Liver (tissue), 9 donors: ENCODE data around the gene RFC2. TPM values are rescaled to one million over a fixed set of nuclear protein-coding genes. Genes with fewer than 3 reads are reported as not detected.

Source experiments
- DNase-seq: peaks from one replicate; pipeline ENCODE4 v3.0.0-alpha.2; 2017; ENCODE audit warnings: low spot score
- H3K27ac ChIP-seq, 2 donors: one replicate each; pipeline ENCODE4 v1.7.0; 2013; ENCODE audit warnings: inconsistent platforms in 2 of 2, low read length in 2 of 2, control low read depth in 1 of 2, low read depth in 1 of 2, mild to moderate bottlenecking in 1 of 2
- H3K27me3 ChIP-seq, 4 donors: one replicate each; pipeline versions ENCODE4 v1.6.1 to v1.7.0; 2013; ENCODE audit warnings: low read length in 3 of 4, inconsistent platforms in 1 of 4, mild to moderate bottlenecking in 1 of 4, moderate library complexity in 1 of 4; ENCODE audit not compliant: control insufficient read depth in 4 of 4, insufficient read depth in 4 of 4
- H3K36me3 ChIP-seq, 4 donors: one replicate each; pipeline versions ENCODE4 v1.6.1 to v1.7.0; 2013; ENCODE audit warnings: low read length in 3 of 4, mild to moderate bottlenecking in 3 of 4, low read depth in 1 of 4, moderate library complexity in 1 of 4; ENCODE audit not compliant: control insufficient read depth in 4 of 4, insufficient read depth in 3 of 4
- H3K4me1 ChIP-seq, 4 donors: one replicate each; pipeline versions ENCODE4 v1.6.1 to v1.7.0; 2013; ENCODE audit warnings: low read length in 3 of 4, mild to moderate bottlenecking in 3 of 4, moderate library complexity in 1 of 4; ENCODE audit not compliant: control insufficient read depth in 4 of 4, insufficient read depth in 4 of 4
- H3K4me3 ChIP-seq, 3 donors: one replicate each; pipeline versions ENCODE4 v1.6.1 to v1.7.0; 2013; ENCODE audit warnings: low read length in 3 of 3, control low read depth in 1 of 3, low read depth in 1 of 3, mild to moderate bottlenecking in 1 of 3
- H3K9ac ChIP-seq, 2 donors: one replicate each; pipeline ENCODE4 v1.7.0; 2013; ENCODE audit warnings: low read length in 2 of 2, mild to moderate bottlenecking in 2 of 2, moderate library complexity in 2 of 2, control low read depth in 1 of 2, low read depth in 1 of 2
- H3K9me3 ChIP-seq, 4 donors: one replicate each; pipeline versions ENCODE4 v1.6.1 to v1.7.0; 2013; ENCODE audit warnings: low read length in 3 of 4; ENCODE audit not compliant: control insufficient read depth in 4 of 4
- EGR1 ChIP-seq, 2 donors: IDR thresholded peaks; 2 replicates each; pipeline ENCODE4 v1.6.1; 2016 to 2018; ENCODE audit warnings: antibody characterized with exemption in 2 of 2, low read depth in 2 of 2
- FOXA1 ChIP-seq: IDR thresholded peaks from 2 replicates; pipeline ENCODE4 v1.6.1; 2016; ENCODE audit warnings: antibody characterized with exemption
- FOXA2 ChIP-seq: IDR thresholded peaks from 2 replicates; pipeline ENCODE4 v1.6.1; 2016; ENCODE audit warnings: antibody characterized with exemption
- GABPA ChIP-seq, 2 donors: IDR thresholded peaks in 1 of 2; conservative IDR thresholded peaks in 1 of 2; 2 replicates each; pipeline ENCODE4 v1.6.1; 2016; ENCODE audit warnings: antibody characterized with exemption in 2 of 2, mild to moderate bottlenecking in 1 of 2, moderate library complexity in 1 of 2
- HNF4A ChIP-seq, 2 donors: conservative IDR thresholded peaks; 2 replicates each; pipeline ENCODE4 v1.6.1; 2016; ENCODE audit warnings: antibody characterized with exemption in 2 of 2, mild to moderate bottlenecking in 2 of 2
- HNF4G ChIP-seq: IDR thresholded peaks from 2 replicates; pipeline ENCODE4 v1.6.1; 2016; ENCODE audit warnings: antibody characterized with exemption
- JUND ChIP-seq, 2 donors: IDR thresholded peaks; 2 replicates each; pipeline ENCODE4 v1.6.1; 2016; ENCODE audit warnings: antibody characterized with exemption in 2 of 2
- RXRA ChIP-seq, 2 donors: IDR thresholded peaks; 2 replicates each; pipeline ENCODE4 v1.6.1; 2017 to 2018; ENCODE audit warnings: antibody characterized with exemption in 2 of 2, mild to moderate bottlenecking in 1 of 2
- SP1 ChIP-seq: IDR thresholded peaks from 2 replicates; pipeline ENCODE4 v1.6.1; 2018; ENCODE audit warnings: antibody characterized with exemption, mild to moderate bottlenecking
- YY1 ChIP-seq: IDR thresholded peaks from 2 replicates; pipeline ENCODE4 v1.6.1; 2016; ENCODE audit warnings: antibody characterized with exemption, mild to moderate bottlenecking
- WGBS: extraction: QIAGEN DNeasy Blood & Tissue Kit; methylation state at CpG from one replicate; pipeline ENCODE4 v1.1.7; 2013; 5-methylcytosine and 5-hydroxymethylcytosine counted together
- polyA plus RNA-seq, 2 donors: library from polyadenylated mRNA; stranded (reverse) in 1 of 2; unstranded in 1 of 2; fragments of 200-250 nt in 1 of 2; fragments of >200 nt in 1 of 2; fragmentation: Nextera tagmentation in 1 of 2; extraction: Ambion mirVana in 1 of 2; gene quantifications; one replicate each; pipeline versions ENCODE4 v1.2.1 to v1.2.3, GENCODE V29; 2013 to 2015
- total RNA-seq, 2 donors: library from RNA; depleted of rRNA; stranded (reverse); fragments of >200 nt; gene quantifications; one replicate each; pipeline ENCODE4 v1.2.3, GENCODE V29; 2014
- TF ChIP-seq, protein P1 (sequence below): IDR thresholded peaks from 2 replicates; pipeline ENCODE4 v1.6.1; 2016; ENCODE audit warnings: antibody characterized with exemption
- TF ChIP-seq, protein P2 (sequence below): IDR thresholded peaks from 2 replicates; pipeline ENCODE4 v1.6.1; 2016; ENCODE audit warnings: antibody characterized with exemption, mild to moderate bottlenecking
- TF ChIP-seq, protein P3 (sequence below): IDR thresholded peaks from 2 replicates; pipeline ENCODE4 v1.6.1; 2016; ENCODE audit warnings: antibody characterized with exemption
- TF ChIP-seq, protein P4 (sequence below): fragments of 150-350 bp; IDR thresholded peaks from 2 replicates; pipeline ENCODE4 v1.5.1; 2017; ENCODE audit warnings: improper control_type of control experiment, low read depth, low read length; ENCODE audit not compliant: missing input control
- TF ChIP-seq, protein P5 (sequence below): IDR thresholded peaks from 2 replicates; pipeline ENCODE4 v1.6.1; 2016; ENCODE audit warnings: antibody characterized with exemption
- donor health status: healthy.
- donor health status: healthy.
- donor health status: healthy.
- donor health status: healthy.
- donor health status: healthy.

The RFC2 gene
- total and polyA plus RNA-seq, 4 donors, result 12.8 to 23.8 (median 14.8) TPM

DNA sequence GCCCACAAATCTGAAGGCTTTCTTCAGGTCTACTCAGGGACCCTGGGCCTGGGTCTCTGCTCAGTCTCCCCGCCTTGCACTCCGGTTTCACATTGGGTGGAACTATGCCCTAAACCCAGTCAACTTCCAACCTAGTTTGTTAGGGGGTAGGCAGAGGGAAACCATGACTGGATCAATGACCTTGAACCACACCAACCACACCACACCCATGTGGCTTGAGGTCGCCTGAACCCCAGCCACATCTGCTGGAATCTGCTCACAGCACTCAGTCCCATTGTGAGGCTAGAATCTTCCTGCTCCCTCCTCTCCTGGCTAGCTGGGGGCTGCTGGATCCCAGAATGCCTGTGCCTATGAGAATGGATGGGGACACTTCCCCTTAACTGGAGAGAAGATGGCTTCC lies 17.9 kb downstream of the RFC2 start:
- Histone ChIP-seq H3K4me3 (no peak overlapping the region), H3K27ac (no peak overlapping the region), H3K36me3 (peaks cover 21 to 65% (median 34%) of the 10 kb centered on the region in 4 donors), H3K27me3 (no peaks in the 10 kb centered on the region), H3K4me1 (peaks cover 0 to 3% (median 1%) of the 10 kb centered on the region in 4 donors), H3K9ac (no peak overlapping the region), H3K9me3 (no peaks in the 10 kb centered on the region)
- TF ChIP-seq, protein P1, sequence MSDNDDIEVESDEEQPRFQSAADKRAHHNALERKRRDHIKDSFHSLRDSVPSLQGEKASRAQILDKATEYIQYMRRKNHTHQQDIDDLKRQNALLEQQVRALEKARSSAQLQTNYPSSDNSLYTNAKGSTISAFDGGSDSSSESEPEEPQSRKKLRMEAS, result no peak
- TF ChIP-seq, protein P2, sequence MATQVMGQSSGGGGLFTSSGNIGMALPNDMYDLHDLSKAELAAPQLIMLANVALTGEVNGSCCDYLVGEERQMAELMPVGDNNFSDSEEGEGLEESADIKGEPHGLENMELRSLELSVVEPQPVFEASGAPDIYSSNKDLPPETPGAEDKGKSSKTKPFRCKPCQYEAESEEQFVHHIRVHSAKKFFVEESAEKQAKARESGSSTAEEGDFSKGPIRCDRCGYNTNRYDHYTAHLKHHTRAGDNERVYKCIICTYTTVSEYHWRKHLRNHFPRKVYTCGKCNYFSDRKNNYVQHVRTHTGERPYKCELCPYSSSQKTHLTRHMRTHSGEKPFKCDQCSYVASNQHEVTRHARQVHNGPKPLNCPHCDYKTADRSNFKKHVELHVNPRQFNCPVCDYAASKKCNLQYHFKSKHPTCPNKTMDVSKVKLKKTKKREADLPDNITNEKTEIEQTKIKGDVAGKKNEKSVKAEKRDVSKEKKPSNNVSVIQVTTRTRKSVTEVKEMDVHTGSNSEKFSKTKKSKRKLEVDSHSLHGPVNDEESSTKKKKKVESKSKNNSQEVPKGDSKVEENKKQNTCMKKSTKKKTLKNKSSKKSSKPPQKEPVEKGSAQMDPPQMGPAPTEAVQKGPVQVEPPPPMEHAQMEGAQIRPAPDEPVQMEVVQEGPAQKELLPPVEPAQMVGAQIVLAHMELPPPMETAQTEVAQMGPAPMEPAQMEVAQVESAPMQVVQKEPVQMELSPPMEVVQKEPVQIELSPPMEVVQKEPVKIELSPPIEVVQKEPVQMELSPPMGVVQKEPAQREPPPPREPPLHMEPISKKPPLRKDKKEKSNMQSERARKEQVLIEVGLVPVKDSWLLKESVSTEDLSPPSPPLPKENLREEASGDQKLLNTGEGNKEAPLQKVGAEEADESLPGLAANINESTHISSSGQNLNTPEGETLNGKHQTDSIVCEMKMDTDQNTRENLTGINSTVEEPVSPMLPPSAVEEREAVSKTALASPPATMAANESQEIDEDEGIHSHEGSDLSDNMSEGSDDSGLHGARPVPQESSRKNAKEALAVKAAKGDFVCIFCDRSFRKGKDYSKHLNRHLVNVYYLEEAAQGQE, result no peak
- TF ChIP-seq EGR1 (IDR thresholded peaks at IDR 0.05; ENCODE audit: low read depth in 2 of 2), result no peak
- no peak for TF ChIP-seq SP1
- TF ChIP-seq JUND (IDR thresholded peaks at IDR 0.05), result no peak
- no peak for TF ChIP-seq FOXA2
- TF ChIP-seq, protein P3, sequence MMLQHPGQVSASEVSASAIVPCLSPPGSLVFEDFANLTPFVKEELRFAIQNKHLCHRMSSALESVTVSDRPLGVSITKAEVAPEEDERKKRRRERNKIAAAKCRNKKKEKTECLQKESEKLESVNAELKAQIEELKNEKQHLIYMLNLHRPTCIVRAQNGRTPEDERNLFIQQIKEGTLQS, result no peak
- TF ChIP-seq HNF4A (conservative IDR thresholded peaks at IDR 0.05), result no peak
- TF ChIP-seq, protein P4, sequence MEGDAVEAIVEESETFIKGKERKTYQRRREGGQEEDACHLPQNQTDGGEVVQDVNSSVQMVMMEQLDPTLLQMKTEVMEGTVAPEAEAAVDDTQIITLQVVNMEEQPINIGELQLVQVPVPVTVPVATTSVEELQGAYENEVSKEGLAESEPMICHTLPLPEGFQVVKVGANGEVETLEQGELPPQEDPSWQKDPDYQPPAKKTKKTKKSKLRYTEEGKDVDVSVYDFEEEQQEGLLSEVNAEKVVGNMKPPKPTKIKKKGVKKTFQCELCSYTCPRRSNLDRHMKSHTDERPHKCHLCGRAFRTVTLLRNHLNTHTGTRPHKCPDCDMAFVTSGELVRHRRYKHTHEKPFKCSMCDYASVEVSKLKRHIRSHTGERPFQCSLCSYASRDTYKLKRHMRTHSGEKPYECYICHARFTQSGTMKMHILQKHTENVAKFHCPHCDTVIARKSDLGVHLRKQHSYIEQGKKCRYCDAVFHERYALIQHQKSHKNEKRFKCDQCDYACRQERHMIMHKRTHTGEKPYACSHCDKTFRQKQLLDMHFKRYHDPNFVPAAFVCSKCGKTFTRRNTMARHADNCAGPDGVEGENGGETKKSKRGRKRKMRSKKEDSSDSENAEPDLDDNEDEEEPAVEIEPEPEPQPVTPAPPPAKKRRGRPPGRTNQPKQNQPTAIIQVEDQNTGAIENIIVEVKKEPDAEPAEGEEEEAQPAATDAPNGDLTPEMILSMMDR, result no peak
- no peak for TF ChIP-seq RXRA (IDR thresholded peaks at IDR 0.05)
- TF ChIP-seq GABPA (IDR thresholded peaks at IDR 0.05 in 1 of 2, conservative IDR thresholded peaks at IDR 0.05 in 1 of 2), result no peak
- TF ChIP-seq, protein P5, sequence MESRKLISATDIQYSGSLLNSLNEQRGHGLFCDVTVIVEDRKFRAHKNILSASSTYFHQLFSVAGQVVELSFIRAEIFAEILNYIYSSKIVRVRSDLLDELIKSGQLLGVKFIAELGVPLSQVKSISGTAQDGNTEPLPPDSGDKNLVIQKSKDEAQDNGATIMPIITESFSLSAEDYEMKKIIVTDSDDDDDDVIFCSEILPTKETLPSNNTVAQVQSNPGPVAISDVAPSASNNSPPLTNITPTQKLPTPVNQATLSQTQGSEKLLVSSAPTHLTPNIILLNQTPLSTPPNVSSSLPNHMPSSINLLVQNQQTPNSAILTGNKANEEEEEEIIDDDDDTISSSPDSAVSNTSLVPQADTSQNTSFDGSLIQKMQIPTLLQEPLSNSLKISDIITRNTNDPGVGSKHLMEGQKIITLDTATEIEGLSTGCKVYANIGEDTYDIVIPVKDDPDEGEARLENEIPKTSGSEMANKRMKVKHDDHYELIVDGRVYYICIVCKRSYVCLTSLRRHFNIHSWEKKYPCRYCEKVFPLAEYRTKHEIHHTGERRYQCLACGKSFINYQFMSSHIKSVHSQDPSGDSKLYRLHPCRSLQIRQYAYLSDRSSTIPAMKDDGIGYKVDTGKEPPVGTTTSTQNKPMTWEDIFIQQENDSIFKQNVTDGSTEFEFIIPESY, result no peak
- TF ChIP-seq HNF4G, result no peak
- no peak for TF ChIP-seq YY1
- TF ChIP-seq FOXA1, result no peak
- DNase-seq, result no peak
- WGBS, result 93% methylated on average over 3 of the region's 3 CpGs
